ENCODE data around the gene ZNF579.
"Not testable (repeated sequence)": the region's sequence is repeated elsewhere in the genome, so short reads cannot be mapped to it uniquely, and the experiment has no call there.

The ZNF579 gene

GRCh38 chr19:55578761-55579747 lies 1.6 kb downstream of the ZNF579 start:
- TF ChIP-seq, protein P1, sequence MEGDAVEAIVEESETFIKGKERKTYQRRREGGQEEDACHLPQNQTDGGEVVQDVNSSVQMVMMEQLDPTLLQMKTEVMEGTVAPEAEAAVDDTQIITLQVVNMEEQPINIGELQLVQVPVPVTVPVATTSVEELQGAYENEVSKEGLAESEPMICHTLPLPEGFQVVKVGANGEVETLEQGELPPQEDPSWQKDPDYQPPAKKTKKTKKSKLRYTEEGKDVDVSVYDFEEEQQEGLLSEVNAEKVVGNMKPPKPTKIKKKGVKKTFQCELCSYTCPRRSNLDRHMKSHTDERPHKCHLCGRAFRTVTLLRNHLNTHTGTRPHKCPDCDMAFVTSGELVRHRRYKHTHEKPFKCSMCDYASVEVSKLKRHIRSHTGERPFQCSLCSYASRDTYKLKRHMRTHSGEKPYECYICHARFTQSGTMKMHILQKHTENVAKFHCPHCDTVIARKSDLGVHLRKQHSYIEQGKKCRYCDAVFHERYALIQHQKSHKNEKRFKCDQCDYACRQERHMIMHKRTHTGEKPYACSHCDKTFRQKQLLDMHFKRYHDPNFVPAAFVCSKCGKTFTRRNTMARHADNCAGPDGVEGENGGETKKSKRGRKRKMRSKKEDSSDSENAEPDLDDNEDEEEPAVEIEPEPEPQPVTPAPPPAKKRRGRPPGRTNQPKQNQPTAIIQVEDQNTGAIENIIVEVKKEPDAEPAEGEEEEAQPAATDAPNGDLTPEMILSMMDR (IDR thresholded peaks at IDR 0.05; ENCODE audit: low read depth, low read length, poor library complexity, severe bottlenecking), result no peak
- TF ChIP-seq EZH2phosphoT487 (IDR thresholded peaks at IDR 0.05; ENCODE audit: borderline replicate concordance, low read length), result no peak
- Histone ChIP-seq H3K36me3 (ENCODE audit: control insufficient read depth, low read length) (peaks cover 17% of the 10 kb centered on the region), H3F3A (ENCODE audit: control insufficient read depth, insufficient read depth) (peaks cover 11% of the 10 kb centered on the region), H3K9me3 (ENCODE audit: control insufficient read depth, insufficient read depth, low read length) (no peaks in the 10 kb centered on the region), H3K4me1 (ENCODE audit: control insufficient read depth, low read length) (peaks cover 15% of the 10 kb centered on the region), H3K79me2 (ENCODE audit: control insufficient read depth, low read length) (peaks cover 21% of the 10 kb centered on the region), H3K27me3 (ENCODE audit: control insufficient read depth, low read length) (no peaks in the 10 kb centered on the region), H3K9me2 (replicated peaks; ENCODE audit: control insufficient read depth, low read length) (no peaks in the 10 kb centered on the region), H3K4me2 (ENCODE audit: low read length) (peak overlapping the region; percentile 96), H3K27ac (ENCODE audit: low read depth, low read length) (no peak overlapping the region), H3K4me3 (ENCODE audit: low read length) (peak overlapping the region; percentile 90), H4K20me1 (ENCODE audit: control insufficient read depth, insufficient read depth, low read depth, low read length) (no peaks in the 10 kb centered on the region)

- H3K36me3 ChIP-seq (ENCODE audit: control insufficient read depth, low read length), result peaks cover 17% of the 10 kb centered on the region
- peaks cover 6% of the 10 kb centered on the region for H3F3A ChIP-seq (ENCODE audit: control insufficient read depth, insufficient read depth)
- no peak overlapping the region for H3K4me3 ChIP-seq (ENCODE audit: low read length)
- H3K79me2 ChIP-seq (ENCODE audit: control insufficient read depth, low read length), result peaks cover 21% of the 10 kb centered on the region
- no peak overlapping the region for H3K4me2 ChIP-seq (ENCODE audit: low read length)
- no peaks in the 10 kb centered on the region for H4K20me1 ChIP-seq (ENCODE audit: control insufficient read depth, insufficient read depth, low read depth, low read length)
- TF ChIP-seq EZH2phosphoT487 (IDR thresholded peaks at IDR 0.05; ENCODE audit: borderline replicate concordance, low read length), result no peak
- TF ChIP-seq, protein P1 (IDR thresholded peaks at IDR 0.05; ENCODE audit: low read depth, low read length, poor library complexity, severe bottlenecking), result no peak
- H3K27ac ChIP-seq (ENCODE audit: low read depth, low read length), result no peak overlapping the region
- no peaks in the 10 kb centered on the region for H3K9me3 ChIP-seq (ENCODE audit: control insufficient read depth, insufficient read depth, low read length)
- H3K4me1 ChIP-seq (ENCODE audit: control insufficient read depth, low read length), result peaks cover 15% of the 10 kb centered on the region
- no peaks in the 10 kb centered on the region for H3K9me2 ChIP-seq (replicated peaks; ENCODE audit: control insufficient read depth, low read length)
- no peaks in the 10 kb centered on the region for H3K27me3 ChIP-seq (ENCODE audit: control insufficient read depth, low read length)
Observed at GRCh38 chr19:55578031-55578760, 2.5 kb downstream of the ZNF579 start.

DNA sequence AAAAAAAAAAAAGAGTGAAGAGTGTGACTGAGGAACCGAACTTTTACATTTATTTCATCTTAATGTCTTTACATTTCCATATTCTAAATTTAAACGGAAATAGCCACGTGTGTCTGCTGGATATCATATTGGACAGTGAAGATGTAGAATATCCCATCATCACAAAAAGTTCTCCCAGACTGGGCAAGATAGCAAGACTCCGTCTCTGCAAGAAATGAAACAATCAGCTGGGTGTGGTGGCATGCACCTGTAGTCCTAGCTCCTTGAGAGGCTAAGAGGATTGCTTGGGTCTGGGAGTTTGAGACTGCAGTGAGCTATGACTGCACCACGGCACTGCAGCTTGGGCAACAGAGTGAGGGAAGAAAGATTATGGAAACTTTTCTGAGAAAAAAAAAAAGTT lies 3.9 kb downstream of the ZNF579 start:
- Histone ChIP-seq H4K20me1 (ENCODE audit: control insufficient read depth, insufficient read depth, low read depth, low read length) (no peaks in the 10 kb centered on the region), H3K4me3 (ENCODE audit: low read length) (no peak overlapping the region), H3K9me3 (ENCODE audit: control insufficient read depth, insufficient read depth, low read length) (no peaks in the 10 kb centered on the region), H3K4me1 (ENCODE audit: control insufficient read depth, low read length) (peaks cover 15% of the 10 kb centered on the region), H3K9me2 (replicated peaks; ENCODE audit: control insufficient read depth, low read length) (no peaks in the 10 kb centered on the region), H3F3A (ENCODE audit: control insufficient read depth, insufficient read depth) (peaks cover 1% of the 10 kb centered on the region; the same call in 1 of the 2 replicates), H3K27me3 (ENCODE audit: control insufficient read depth, low read length) (no peaks in the 10 kb centered on the region), H3K36me3 (ENCODE audit: control insufficient read depth, low read length) (peaks cover 17% of the 10 kb centered on the region), H3K4me2 (ENCODE audit: low read length) (no peak overlapping the region), H3K79me2 (ENCODE audit: control insufficient read depth, low read length) (peaks cover 21% of the 10 kb centered on the region), H3K27ac (ENCODE audit: low read depth, low read length) (no peak overlapping the region)
- TF ChIP-seq, protein P1 (IDR thresholded peaks at IDR 0.05; ENCODE audit: low read depth, low read length, poor library complexity, severe bottlenecking), result no peak
- no peak for TF ChIP-seq EZH2phosphoT487 (IDR thresholded peaks at IDR 0.05; ENCODE audit: borderline replicate concordance, low read length)

GRCh38 chr19:55573929-55574328 lies 6.7 kb downstream of the ZNF579 start:
- not testable (repeated sequence) for H3K79me2 ChIP-seq (ENCODE audit: control insufficient read depth, low read length); H3K4me2 ChIP-seq (ENCODE audit: low read length); H3F3A ChIP-seq (ENCODE audit: control insufficient read depth, insufficient read depth); H3K9me2 ChIP-seq (replicated peaks; ENCODE audit: control insufficient read depth, low read length); H3K9me3 ChIP-seq (ENCODE audit: control insufficient read depth, insufficient read depth, low read length); H3K27me3 ChIP-seq (ENCODE audit: control insufficient read depth, low read length); H3K4me1 ChIP-seq (ENCODE audit: control insufficient read depth, low read length); H3K27ac ChIP-seq (ENCODE audit: low read depth, low read length); H4K20me1 ChIP-seq (ENCODE audit: control insufficient read depth, insufficient read depth, low read depth, low read length); H3K4me3 ChIP-seq (ENCODE audit: low read length)
- H3K36me3 ChIP-seq (ENCODE audit: control insufficient read depth, low read length), result peaks cover 12% of the 10 kb centered on the region

- H3K4me3 ChIP-seq (ENCODE audit: low read length); H3K4me2 ChIP-seq (ENCODE audit: low read length); H3K36me3 ChIP-seq (ENCODE audit: control insufficient read depth, low read length); H4K20me1 ChIP-seq (ENCODE audit: control insufficient read depth, insufficient read depth, low read depth, low read length); H3K9me2 ChIP-seq (replicated peaks; ENCODE audit: control insufficient read depth, low read length); H3K79me2 ChIP-seq (ENCODE audit: control insufficient read depth, low read length); H3F3A ChIP-seq (ENCODE audit: control insufficient read depth, insufficient read depth); H3K27me3 ChIP-seq (ENCODE audit: control insufficient read depth, low read length); H3K27ac ChIP-seq (ENCODE audit: low read depth, low read length); H3K4me1 ChIP-seq (ENCODE audit: control insufficient read depth, low read length); H3K9me3 ChIP-seq (ENCODE audit: control insufficient read depth, insufficient read depth, low read length): not testable (repeated sequence)
Observed at GRCh38 chr19:55569477-55569876, 11.2 kb downstream of the ZNF579 start.
